Measurements from ENCODE around the gene CYB561D1.
"Not testable (repeated sequence)": the region's sequence is repeated elsewhere in the genome, so short reads cannot be mapped to it uniquely, and the experiment has no call there.

Gene CYB561D1

DNA sequence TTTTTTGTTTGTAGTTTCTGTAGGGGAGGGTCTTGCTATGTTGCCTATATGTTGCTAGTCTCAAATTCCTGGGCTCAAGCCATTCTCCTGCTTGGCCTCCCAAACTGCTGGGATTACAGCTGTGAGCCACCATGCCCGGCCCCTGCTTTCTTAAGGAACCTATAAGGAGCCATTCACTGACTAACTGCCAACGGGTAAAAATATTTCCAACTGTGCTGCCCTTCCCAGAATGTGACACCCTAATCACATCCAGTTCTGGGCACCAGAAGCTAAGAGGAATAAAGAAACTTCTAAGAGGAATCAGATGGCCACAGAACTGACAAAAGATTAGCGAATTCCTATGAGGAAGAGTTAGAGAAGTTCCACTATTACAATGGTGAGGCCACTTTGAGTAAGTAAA is 21.1 kb upstream of the CYB561D1 start:
- CTCF ChIA-PET, result no interaction called here

DNA sequence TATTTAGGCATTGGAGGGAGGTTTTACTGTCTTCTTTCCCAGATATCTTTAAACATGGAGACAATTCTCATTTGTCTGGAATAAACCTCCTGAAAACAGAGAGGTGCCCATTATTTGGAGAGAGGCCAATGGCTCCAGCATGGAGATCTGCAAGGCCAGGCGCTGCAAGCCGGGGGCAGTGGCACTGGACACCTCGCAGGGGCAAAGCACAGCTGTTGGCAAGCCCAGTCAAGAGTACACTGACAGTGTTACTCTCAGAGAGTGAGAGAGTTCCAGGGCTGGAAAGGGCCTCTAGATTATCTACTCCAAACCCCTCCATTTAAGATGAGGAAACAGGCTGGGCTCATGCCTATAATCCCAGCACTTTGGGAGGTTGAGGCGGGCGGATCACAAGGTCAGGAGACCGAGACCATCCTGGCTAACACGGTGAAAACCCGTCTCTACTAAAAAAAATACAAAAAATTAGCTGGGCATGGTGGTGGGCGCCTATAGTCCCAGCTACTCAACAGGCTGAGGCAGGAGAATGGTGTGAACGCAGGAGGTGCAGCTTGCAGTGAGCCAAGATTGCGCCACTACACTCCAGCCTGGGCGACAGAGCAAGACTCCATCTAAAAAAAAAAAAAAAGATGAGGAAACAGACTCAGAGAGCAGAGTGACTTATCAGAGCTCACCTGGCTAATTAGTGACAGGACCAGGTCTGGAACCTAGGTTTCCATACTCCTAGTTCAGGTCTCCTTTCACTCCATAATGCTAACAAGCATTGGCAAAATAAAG is 20.4 kb upstream of the CYB561D1 start:
- H3K27ac ChIP-seq; CTCF ChIA-PET; POLR2A ChIA-PET (ENCODE audit: low non-redundant PET); DNase-seq (ENCODE audit: low spot score): not testable (repeated sequence)

More for the DNA sequence above, 21.1 kb upstream of the CYB561D1 start:
- DNase-seq (ENCODE audit: low spot score), result no peak
- TF ChIP-seq CTCF (conservative IDR thresholded peaks at IDR 0.05; ENCODE audit: low read depth), result no peak
- POLR2A ChIA-PET (ENCODE audit: low non-redundant PET), result no interaction called here
- no peak overlapping the region for H3K27ac ChIP-seq

DNA sequence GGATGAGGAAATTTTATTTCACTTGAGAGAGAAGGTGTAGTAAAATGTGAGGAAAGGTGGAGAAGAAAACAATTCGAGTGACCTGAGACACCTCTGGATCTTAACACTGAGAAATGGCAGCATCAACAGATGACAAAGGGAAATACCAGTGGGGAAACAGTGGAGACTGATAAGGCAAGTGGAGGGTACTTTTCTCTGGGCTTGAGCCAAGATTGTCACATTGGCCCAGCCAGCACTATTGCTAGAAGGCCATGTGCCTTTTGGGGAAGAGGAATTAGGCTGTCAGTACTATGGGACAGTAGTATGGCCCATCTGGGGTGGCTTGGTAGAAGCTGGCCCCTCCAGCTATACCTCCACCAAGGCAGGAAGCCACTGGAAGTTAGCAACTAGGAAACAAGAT is 19.2 kb upstream of the CYB561D1 start:
- CTCF ChIA-PET, result no interaction called here
- H3K27ac ChIP-seq, result no peak overlapping the region
- POLR2A ChIA-PET (ENCODE audit: low non-redundant PET), result no interaction called here
- TF ChIP-seq CTCF (conservative IDR thresholded peaks at IDR 0.05; ENCODE audit: low read depth), result no peak
- DNase-seq (ENCODE audit: low spot score), result no peak

DNA sequence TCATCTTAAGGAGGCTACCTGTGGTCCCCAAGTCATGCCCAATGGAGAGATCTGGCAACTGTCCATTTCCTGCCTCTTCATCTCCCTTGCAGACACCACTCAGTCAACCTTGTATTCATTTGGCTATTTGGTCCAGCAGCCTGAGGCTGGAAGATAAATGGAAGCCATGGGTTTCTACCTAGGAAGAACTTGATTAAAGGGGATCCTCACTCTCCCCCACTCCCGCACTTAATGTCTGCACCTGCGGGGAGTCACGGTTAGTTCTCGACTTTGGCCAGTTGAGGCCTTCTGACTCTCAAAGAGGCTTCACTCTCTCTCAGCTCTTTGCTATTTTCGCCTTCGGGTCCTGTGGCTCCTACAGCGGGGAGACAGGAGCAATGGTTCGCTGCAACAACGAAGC is 18.6 kb upstream of the CYB561D1 start:
- no peak for DNase-seq (ENCODE audit: low spot score)
- no peak overlapping the region for H3K27ac ChIP-seq
- CTCF ChIA-PET, result interaction anchor here (1.1 kb wide), 1 partner anchor 58 kb away, joined by 3 read pairs; no protein-coding TSS in a partner anchor
- POLR2A ChIA-PET (ENCODE audit: low non-redundant PET), result no interaction called here
- TF ChIP-seq CTCF (conservative IDR thresholded peaks at IDR 0.05; ENCODE audit: low read depth), result no peak

GRCh38 chr1:109476825-109477224 is 17.1 kb upstream of the CYB561D1 start:
- no peak for TF ChIP-seq CTCF (conservative IDR thresholded peaks at IDR 0.05; ENCODE audit: low read depth)
- no peak for DNase-seq (ENCODE audit: low spot score)
- ChIA-PET POLR2A (ENCODE audit: low non-redundant PET) (no interaction called here), CTCF (no interaction called here)
- H3K27ac ChIP-seq, result no peak overlapping the region

GRCh38 chr1:109477821-109478220 is 16.1 kb upstream of the CYB561D1 start:
- no peak overlapping the region for H3K27ac ChIP-seq
- no peak for TF ChIP-seq CTCF (conservative IDR thresholded peaks at IDR 0.05; ENCODE audit: low read depth)
- ChIA-PET CTCF (interaction anchor here (1.4 kb wide), 1 partner anchor 12 kb away, joined by 4 read pairs; no protein-coding TSS in a partner anchor), POLR2A (ENCODE audit: low non-redundant PET) (no interaction called here)
- DNase-seq (ENCODE audit: low spot score), result no peak

DNA sequence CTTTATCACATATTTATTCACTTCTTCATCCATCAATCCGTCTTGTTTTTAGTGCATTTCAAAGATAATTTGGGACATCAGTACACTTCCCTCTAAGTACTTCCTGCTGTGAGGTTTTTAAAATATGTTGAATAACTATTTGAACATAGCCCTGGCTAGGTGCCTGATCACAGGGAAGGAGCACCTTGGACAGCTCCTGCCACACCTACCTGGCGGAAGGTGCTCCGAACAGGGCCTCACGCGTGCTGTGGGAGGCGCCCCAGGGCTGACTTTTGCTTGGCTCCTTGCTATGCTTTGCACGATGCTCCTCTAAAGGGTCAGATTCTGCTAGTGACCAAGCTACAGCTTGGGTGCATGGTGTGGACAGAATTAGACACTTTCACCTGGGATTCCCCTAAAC is 15.1 kb upstream of the CYB561D1 start:
- no peak for DNase-seq (ENCODE audit: low spot score)
- no peak overlapping the region for H3K27ac ChIP-seq
- ChIA-PET CTCF (interaction anchor here (1.4 kb wide), 1 partner anchor 11 kb away, joined by 4 read pairs; no protein-coding TSS in a partner anchor), POLR2A (ENCODE audit: low non-redundant PET) (no interaction called here)
- no peak for TF ChIP-seq CTCF (conservative IDR thresholded peaks at IDR 0.05; ENCODE audit: low read depth)

Data from RWPE1 (cell line).